HG02840 (cell line): ENCODE data around the gene GRM5.
"Not testable (repeated sequence)": the region's sequence is repeated elsewhere in the genome, so short reads cannot be mapped to it uniquely, and the experiment has no call there.

Experiments
- ATAC-seq: cut with Tn5 transposase; IDR thresholded peaks from one replicate; pipeline ENCODE4 v1.9.1; 2021; ENCODE audit warnings: mild to moderate bottlenecking, moderate library complexity, moderate number of reproducible peaks; ENCODE audit not compliant: unreplicated experiment, low FRiP score

Gene GRM5

GRCh38 chr11:88844941-88845340 is 220.8 kb downstream of the GRM5 start:
- ATAC-seq, result not testable (repeated sequence)

- ATAC-seq, result not testable (repeated sequence)
Observed at GRCh38 chr11:88843766-88844426, 221.9 kb downstream of the GRM5 start.

GRCh38 chr11:88838139-88838538 is 227.6 kb downstream of the GRM5 start:
- ATAC-seq, result not testable (repeated sequence)

- ATAC-seq, result not testable (repeated sequence)
Observed at GRCh38 chr11:88835709-88836108, 230.1 kb downstream of the GRM5 start.

- ATAC-seq, result no peak
Observed at GRCh38 chr11:88831303-88831890, 234.4 kb downstream of the GRM5 start.

- ATAC-seq, result no peak
Observed at GRCh38 chr11:88827018-88827676, 238.6 kb downstream of the GRM5 start.

GRCh38 chr11:88819616-88820015 is 246.2 kb downstream of the GRM5 start:
- ATAC-seq, result no peak

GRCh38 chr11:88818978-88819377 is 246.8 kb downstream of the GRM5 start:
- ATAC-seq, result no peak

GRCh38 chr11:88815505-88815904 is 250.3 kb downstream of the GRM5 start:
- ATAC-seq, result no peak

- ATAC-seq, result no peak
Observed at GRCh38 chr11:88814076-88814475, 251.7 kb downstream of the GRM5 start.

GRCh38 chr11:88813233-88813915 is 252.4 kb downstream of the GRM5 start:
- ATAC-seq, result peak; percentile 80

- ATAC-seq, result no peak
Observed at GRCh38 chr11:88810420-88811097, 255.2 kb downstream of the GRM5 start.

GRCh38 chr11:88809126-88809525 is 256.7 kb downstream of the GRM5 start:
- ATAC-seq, result no peak

- ATAC-seq, result no peak
Observed at GRCh38 chr11:88807349-88807748, 258.4 kb downstream of the GRM5 start.

GRCh38 chr11:88806410-88806809 is 259.4 kb downstream of the GRM5 start:
- ATAC-seq, result no peak

GRCh38 chr11:88801484-88802123 is 264.2 kb downstream of the GRM5 start:
- ATAC-seq, result no peak

GRCh38 chr11:88799771-88800500 is 265.8 kb downstream of the GRM5 start:
- ATAC-seq, result no peak

GRCh38 chr11:88790182-88790581 is 275.6 kb downstream of the GRM5 start:
- ATAC-seq, result no peak

- ATAC-seq, result no peak
Observed at GRCh38 chr11:88779577-88779976, 286.2 kb downstream of the GRM5 start.
